GM18951 (cell line): ENCODE measurements around the gene RGS9BP.
"Not testable (repeated sequence)": the region's sequence is repeated elsewhere in the genome, so short reads cannot be mapped to it uniquely, and the experiment has no call there.

ENCODE experiments used
- POLR2A ChIP-seq: IDR thresholded peaks from 4 replicates; pipeline ENCODE4 v1.6.1; 2011; ENCODE audit warnings: mild to moderate bottlenecking; ENCODE audit not compliant: insufficient read length, insufficient read depth; ENCODE audit errors: extremely low read depth
- in situ Hi-C: fragments of 300-500 bp; cut with MboI; formaldehyde crosslinking; loops from one replicate; pipeline ENCODE4 v1.12.0; 2022; ENCODE audit warnings: low sequenced_read_pairs, mixed read lengths, inconsistent platforms; ENCODE audit not compliant: unreplicated experiment

The RGS9BP gene

DNA sequence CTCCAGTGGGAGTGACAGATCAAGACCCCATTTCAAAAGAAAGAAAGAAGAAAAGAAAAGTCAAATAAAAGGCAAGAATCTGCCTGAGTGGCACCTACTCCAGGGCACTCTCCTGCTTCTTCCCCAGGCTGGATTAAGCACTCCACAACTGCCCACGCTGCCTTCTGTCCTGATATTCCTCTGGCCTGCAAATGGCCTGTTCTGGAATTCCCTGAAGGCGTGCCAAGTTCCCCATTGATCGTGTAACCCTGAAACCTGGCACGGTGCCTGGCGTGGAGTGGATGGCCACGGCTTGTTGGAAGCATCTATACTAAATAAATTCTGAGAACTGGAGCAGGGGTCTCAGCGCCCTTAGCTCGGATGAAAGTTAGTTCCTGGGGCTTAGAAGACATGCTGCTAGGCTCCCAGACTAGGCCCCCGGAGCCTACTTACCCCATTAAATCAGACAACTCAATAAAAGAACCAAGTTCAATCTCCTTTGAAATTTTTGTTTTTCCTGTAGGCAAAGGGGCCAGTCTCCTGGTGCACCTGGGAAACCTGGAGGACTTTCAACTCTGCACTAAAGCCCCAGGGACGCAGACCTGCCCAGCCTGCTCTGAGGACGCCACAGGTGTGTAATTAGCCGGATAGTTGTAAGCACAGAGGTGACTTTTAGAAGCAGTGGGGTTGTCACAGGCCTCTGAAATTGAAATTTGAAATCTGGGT is 22.6 kb upstream of the RGS9BP start:
- in situ Hi-C loops, result no loop called here
- no peak for TF ChIP-seq POLR2A

DNA sequence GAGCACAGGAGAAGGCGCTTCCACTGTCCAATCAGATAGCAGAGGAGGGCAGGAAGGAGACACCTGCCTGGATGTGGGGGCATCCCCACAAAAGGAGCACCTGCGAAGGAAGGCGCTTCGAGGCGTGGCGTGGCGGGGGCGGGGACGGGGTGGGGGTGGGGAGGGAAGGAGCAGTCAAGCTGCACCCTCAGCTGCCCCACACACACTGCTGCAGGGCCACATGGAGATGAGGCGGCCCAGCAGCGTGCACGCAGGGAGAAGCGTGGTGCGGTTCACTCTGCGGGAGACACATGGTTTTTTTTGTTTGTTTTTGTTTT is 22.1 kb upstream of the RGS9BP start:
- in situ Hi-C loops, result no loop called here
- TF ChIP-seq POLR2A, result no peak

DNA sequence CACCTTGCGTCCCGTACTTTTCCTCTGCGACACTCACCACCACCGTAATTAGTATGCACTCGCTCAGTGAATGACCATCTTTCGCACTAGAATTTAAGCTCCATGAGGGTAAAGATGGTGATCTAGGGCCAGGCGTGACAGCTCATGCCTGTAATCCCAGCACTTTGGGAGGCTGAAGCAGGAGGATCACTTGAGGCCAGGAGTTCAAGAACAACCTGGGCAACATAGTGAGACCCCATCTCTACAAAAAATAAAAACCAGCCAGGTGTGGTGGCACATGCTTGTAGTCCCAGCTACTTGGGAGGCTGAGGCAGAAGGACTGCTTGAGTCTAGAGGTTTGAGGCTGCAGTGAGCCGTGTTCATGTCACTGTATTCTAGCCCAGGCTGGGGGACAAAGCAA is 19.3 kb upstream of the RGS9BP start:
- in situ Hi-C loops, result not testable (repeated sequence)

DNA sequence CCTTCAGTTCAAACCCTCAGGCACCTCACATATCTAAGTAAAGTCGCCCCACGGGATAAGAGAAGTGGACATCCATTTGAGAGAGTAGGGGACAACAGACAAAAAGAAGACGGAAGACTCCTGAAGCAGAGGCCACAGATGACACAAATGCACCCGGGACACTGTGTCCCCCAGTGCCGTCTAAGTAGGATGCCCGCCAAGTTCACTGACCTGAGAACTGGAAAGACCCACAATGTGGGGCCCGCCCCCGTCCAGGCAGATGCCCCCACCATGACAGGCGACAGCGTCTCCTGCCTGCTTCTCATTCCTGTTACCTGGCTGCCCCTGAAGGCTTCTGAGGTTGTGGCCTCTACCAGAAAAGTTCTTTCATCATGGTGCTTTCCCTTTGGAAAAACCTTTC is 17.6 kb upstream of the RGS9BP start:
- TF ChIP-seq POLR2A, result no peak
- in situ Hi-C loops, result no loop called here

DNA sequence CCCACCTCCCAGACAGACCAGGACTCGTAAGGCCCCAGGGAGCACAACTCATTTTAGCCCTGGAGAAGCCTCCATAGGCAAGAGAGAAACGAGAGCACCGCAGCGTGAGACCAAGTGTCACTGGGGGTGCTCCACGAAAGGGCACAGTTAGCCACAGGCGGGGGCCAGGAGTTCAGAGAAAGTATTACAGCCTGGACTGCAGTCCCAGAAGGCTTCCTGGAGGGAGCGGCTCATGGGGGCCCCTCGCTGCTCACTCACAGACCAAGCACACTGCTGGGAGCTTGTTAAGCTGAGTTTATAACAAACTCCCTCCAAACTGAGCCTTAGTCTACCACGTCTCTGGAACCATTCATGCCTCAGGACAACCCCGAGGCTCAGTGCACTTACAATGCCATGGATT is 17.1 kb upstream of the RGS9BP start:
- in situ Hi-C loops, result no loop called here
- TF ChIP-seq POLR2A, result no peak

DNA sequence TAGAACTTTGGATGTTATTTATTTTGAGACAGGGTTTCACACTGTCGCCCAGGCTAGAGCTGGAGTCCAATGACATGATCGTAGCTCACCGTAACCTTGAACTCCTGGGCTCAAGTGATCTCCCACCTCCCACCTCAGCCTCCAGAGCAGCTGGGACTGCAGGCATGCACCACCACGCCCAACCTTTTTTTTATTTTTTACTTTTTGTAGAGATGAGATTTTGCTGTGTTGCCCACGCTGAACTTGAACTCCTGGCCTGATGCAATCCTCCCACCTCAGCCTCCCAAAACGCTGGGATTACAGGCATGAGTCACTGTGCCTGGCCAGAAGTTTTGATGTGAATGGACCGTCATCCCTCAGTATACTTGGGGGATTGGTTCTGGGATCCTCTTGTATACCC is 14.3 kb upstream of the RGS9BP start:
- in situ Hi-C loops, result no loop called here
- TF ChIP-seq POLR2A, result no peak

DNA sequence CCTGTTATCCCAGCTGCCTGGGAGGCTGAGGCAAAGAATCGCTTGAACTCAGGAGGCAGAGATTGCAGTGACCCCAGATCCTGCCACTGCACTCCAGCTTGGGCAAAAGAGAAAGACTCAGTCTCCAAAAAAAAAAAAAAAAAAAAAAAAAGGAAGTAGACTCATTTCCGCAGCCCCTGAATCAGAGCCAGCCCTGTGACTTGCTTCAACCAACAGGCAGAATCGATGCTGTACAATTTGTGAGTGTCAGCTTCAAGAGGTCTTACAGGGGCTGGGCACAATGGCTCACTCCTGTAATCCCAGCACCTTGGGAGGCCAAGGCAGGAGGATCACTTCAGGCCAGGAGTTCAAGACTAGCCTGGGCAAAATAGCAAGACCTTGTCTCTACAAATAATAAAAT is 13.5 kb upstream of the RGS9BP start:
- no peak for TF ChIP-seq POLR2A
- in situ Hi-C loops, result no loop called here

DNA sequence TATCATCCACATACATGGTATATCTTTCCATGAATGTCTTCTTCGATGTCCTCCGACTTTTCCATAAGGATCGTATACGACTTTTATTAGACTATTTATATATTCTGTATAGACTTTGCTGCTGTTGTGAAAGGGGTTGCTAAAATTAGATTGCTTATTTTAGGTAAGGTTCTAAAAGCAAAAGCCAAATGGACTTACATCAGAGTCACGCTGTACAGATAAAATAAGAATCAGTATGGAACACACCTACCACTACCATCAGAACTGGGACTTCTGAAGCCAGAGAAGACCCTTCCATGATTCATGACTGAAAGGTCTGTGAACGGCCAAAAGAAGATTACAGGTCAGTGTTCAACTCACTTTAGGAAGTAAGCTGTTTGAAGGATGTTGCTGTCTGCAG is 9.6 kb upstream of the RGS9BP start:
- in situ Hi-C loops, result no loop called here

DNA sequence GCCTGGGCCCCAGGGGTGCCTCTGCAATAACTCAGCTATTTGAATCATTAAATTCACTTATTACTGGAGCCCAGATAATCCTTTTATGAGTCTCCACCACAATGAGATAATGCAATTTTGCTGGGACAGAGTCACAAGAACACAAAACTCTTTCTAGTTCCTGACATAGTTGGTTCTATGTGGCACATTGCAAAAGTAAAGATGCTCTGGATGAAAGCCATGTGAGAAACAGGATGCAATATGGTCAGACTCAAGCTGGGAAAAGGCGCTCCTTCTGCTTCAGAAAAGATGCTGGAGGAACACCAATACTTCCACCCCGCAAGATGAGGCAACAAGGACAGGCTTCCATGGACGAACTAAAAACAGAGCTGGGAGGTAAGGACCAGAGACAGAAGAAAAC is 6.3 kb upstream of the RGS9BP start:
- in situ Hi-C loops, result no loop called here
- no peak for TF ChIP-seq POLR2A

More for the DNA sequence above, 9.6 kb upstream of the RGS9BP start:
- no peak for TF ChIP-seq POLR2A

DNA sequence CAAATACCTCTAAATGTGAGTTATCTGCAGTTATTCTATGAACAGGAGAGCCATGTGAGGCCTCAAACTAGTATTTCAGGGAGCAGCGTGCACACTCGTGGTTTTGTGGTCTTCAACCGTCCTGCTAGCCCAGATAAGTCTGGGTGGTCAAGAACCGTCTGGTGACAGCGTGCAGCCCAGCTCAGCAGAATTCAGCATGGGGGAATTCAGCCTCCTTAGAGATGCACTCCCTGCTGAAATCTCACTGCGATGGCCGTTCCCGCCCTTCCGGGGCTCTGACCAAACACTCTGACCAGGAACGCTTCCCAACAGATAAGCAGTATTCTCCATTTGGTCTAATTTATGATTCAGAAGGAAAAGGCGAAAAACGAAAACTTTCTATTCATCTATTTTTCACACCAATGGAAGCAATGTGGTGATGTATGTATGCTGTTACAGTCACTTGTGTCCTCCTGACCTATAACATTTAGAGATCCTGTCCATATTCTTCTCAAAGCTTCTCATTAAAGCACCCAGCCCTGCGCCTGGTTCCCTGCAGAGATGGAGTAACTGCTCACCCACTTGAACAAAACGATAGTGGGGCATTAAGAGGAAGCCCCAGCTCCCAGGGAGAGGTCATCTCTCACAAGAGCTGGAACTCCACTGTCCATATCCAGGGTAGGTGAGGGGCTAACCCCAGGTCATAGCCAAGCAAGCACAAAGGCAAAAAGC is 3.6 kb upstream of the RGS9BP start:
- in situ Hi-C loops, result no loop called here

DNA sequence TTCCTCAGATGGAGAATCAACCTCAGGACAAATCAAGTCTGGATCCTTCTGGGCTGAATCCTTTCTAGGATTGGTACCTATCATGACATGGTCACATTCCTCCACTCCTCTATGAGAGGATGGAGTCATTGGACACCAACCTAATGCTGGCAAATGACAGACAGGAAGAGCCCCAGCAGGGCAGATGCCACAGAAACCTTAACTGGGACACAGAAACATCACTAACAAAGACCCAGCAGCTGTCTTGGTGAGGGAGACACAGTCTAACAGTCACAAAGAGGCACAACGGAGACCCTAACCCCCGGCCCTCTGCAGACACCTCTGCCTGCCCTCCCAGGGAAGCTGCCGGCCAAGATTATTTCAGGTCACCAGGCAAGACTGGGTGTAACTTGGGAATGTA is 2.8 kb upstream of the RGS9BP start:
- no peak for TF ChIP-seq POLR2A
- in situ Hi-C loops, result no loop called here

More for the DNA sequence above, 3.6 kb upstream of the RGS9BP start:
- no peak for TF ChIP-seq POLR2A

DNA sequence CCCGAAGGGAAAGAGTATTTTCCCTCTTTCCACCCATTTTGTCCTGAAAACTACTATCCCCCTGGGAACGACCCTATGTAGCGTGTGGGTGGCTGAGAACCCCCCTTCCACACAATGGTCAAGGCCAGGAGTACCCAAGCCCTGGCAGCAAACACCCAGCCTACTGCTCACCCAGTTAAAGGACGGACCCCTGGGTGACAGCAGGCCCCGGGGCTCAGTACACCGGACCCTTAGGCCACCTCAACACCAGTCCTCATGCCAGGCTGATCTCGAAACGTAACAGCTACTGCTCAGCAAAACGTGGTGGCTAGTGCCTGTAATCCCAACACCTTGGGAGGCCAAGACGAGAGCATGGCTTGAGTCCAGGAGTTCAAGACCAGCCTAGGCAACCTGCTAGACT is 2.1 kb upstream of the RGS9BP start:
- TF ChIP-seq POLR2A, result no peak
- in situ Hi-C loops, result no loop called here

DNA sequence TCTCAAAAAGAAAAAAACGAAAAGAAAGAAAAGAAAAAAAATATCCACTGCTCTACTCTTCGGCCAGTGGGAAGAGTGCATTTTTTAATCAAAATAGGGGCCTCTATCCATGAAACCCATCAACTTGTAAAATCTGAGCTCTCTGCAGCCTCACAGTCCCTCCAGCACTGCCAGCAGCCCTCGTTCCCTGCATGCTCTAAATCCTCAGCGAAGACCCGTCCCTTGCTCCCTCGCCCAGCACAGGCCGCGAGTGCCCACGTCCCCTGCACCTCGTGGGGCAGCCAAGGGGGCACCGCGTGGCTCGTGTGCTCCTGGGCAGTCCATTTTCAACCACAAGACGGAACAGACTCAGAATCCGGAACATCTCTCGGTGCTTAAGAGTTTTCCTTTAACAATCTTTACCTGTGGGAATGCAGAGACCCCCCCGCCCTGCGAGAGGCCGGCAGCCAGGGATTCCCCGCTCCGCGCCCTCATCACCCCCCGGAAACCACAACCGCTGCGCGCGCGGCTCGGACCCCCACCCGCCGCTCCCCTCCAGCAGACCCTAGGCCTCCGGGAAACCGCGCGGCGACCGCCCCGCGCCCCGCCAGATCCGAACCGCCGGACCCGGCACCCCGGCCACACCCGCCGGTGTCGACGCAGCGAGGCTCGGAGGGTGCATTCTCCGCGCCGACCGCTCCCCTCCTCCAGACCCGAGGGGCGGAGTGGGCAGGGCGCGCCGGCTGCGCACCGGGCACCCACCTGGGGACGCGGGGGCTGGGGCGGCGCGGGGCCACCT is 1.3 kb upstream of the RGS9BP start:
- no peak for TF ChIP-seq POLR2A
- in situ Hi-C loops, result no loop called here
